Prostate gland (tissue), 2 donors: ENCODE results near the gene FLT1. TPM values are rescaled to one million over a fixed set of nuclear protein-coding genes. Genes with fewer than 3 reads are reported as not detected.
A peak's percentile ranks its signal among the peaks of the same experiment; 100 is the strongest.

ENCODE experiments used
- DNase-seq: peaks from one replicate; pipeline ENCODE4 v3.0.0-alpha.2; 2019; ENCODE audit warnings: low spot score
- H3K27ac ChIP-seq, 2 donors: fragments of 200-600 bp; sonication (generic); 2 replicates each; pipeline ENCODE4 v1.5.1; 2017 to 2019
- H3K27me3 ChIP-seq: fragments of 200-600 bp; sonication (generic); replicated peaks from 2 replicates; pipeline ENCODE4 v1.5.1; 2019; ENCODE audit not compliant: insufficient read depth
- H3K36me3 ChIP-seq, 2 donors: fragments of 200-600 bp; sonication (generic); 1 replicate in 1 of 2; 2 replicates in 1 of 2; pipeline versions ENCODE4 v1.5.1 to v1.8.1; 2017 to 2019
- H3K4me1 ChIP-seq: fragments of 200-600 bp; sonication (generic); replicated peaks from 2 replicates; pipeline ENCODE4 v1.5.1; 2019
- H3K4me3 ChIP-seq, 2 donors: fragments of 200-600 bp; sonication (generic); 2 replicates each; pipeline ENCODE4 v1.5.1; 2017 to 2019
- H3K9me3 ChIP-seq: fragments of 200-600 bp; sonication (generic); 2 replicates; pipeline ENCODE4 v1.5.1; 2017
- CTCF ChIP-seq, 4 experiments: fragments of 200-600 bp in 2 of 4; fragments of 450-650 bp in 2 of 4; sonication (generic) in 2 of 4; IDR thresholded peaks; 1 replicate in 3 of 4; 2 replicates in 1 of 4; pipeline ENCODE4 v1.5.1; 2016 to 2019; ENCODE audit warnings: antibody characterized with exemption in 4 of 4, mild to moderate bottlenecking in 2 of 4, moderate library complexity in 2 of 4
- POLR2A ChIP-seq: fragments of 450-650 bp; IDR thresholded peaks from one replicate; pipeline ENCODE4 v1.6.1; 2016; ENCODE audit warnings: antibody characterized with exemption, mild to moderate bottlenecking
- POLR2AphosphoS5 ChIP-seq: sonication (generic); formaldehyde crosslinking; IDR thresholded peaks from one replicate; pipeline ENCODE4 v1.6.1; 2017; ENCODE audit warnings: antibody characterized with exemption
- WGBS: methylation state at CpG from one replicate; pipeline ENCODE4 v1.1.5; 2018; 5-methylcytosine and 5-hydroxymethylcytosine counted together
- intact Hi-C: fragments of 100-400 bp; cut with DNase I; formaldehyde crosslinking; loops from one replicate; pipeline ENCODE4 v1.14.2; 2022
- total RNA-seq, 2 donors: library from RNA; depleted of rRNA; stranded (reverse); fragments of >200 nt; gene quantifications; one replicate each; pipeline ENCODE4 v1.1.0, GENCODE V29; 2016

Gene FLT1
- total RNA-seq, 2 donors from 2014 or later: 9.1 to 27.0 TPM

GRCh38 chr13:28534801-28535200 lies 39.9 kb upstream of the FLT1 start:
- intact Hi-C loops: no loop called here
- no peaks in the 10 kb centered on the region for H3K9me3 ChIP-seq
- H3K27me3 ChIP-seq: peaks cover 11% of the 10 kb centered on the region
- no peak overlapping the region for H3K27ac ChIP-seq
- DNase-seq: no peak
- WGBS: 89% methylated on average over 5 of the region's 5 CpGs
- TF ChIP-seq POLR2AphosphoS5 (no peak), CTCF (IDR thresholded peaks at IDR 0.05) (no peak), POLR2A (no peak)
- H3K36me3 ChIP-seq: no peaks in the 10 kb centered on the region
- H3K4me3 ChIP-seq: no peak overlapping the region
- no peaks in the 10 kb centered on the region for H3K4me1 ChIP-seq

GRCh38 chr13:28534210-28534609 lies 39.3 kb upstream of the FLT1 start:
- 72% methylated on average over 5 of the region's 5 CpGs for WGBS
- H3K9me3 ChIP-seq: no peaks in the 10 kb centered on the region
- TF ChIP-seq POLR2A (no peak), CTCF (IDR thresholded peaks at IDR 0.05) (no peak), POLR2AphosphoS5 (no peak)
- intact Hi-C loops: no loop called here
- H3K4me3 ChIP-seq: no peak overlapping the region
- H3K4me1 ChIP-seq: no peaks in the 10 kb centered on the region
- DNase-seq: no peak
- H3K27me3 ChIP-seq: peaks cover 10% of the 10 kb centered on the region
- H3K36me3 ChIP-seq: no peaks in the 10 kb centered on the region
- H3K27ac ChIP-seq: no peak overlapping the region

GRCh38 chr13:28533441-28534166 lies 38.7 kb upstream of the FLT1 start:
- Histone ChIP-seq H3K4me1 (no peaks in the 10 kb centered on the region), H3K36me3 (no peaks in the 10 kb centered on the region), H3K27me3 (peaks cover 10% of the 10 kb centered on the region), H3K9me3 (no peaks in the 10 kb centered on the region), H3K4me3 (no peak overlapping the region), H3K27ac (no peak overlapping the region)
- DNase-seq: no peak
- no peak for TF ChIP-seq POLR2A
- TF ChIP-seq CTCF (IDR thresholded peaks at IDR 0.05): no peak
- no peak for TF ChIP-seq POLR2AphosphoS5
- intact Hi-C loops: no loop called here
- WGBS: 93% methylated on average over 7 of the region's 7 CpGs

- Histone ChIP-seq H3K36me3 (no peaks in the 10 kb centered on the region), H3K9me3 (no peaks in the 10 kb centered on the region), H3K4me1 (no peaks in the 10 kb centered on the region), H3K4me3 (no peak overlapping the region), H3K27me3 (peaks cover 10% of the 10 kb centered on the region), H3K27ac (peak overlapping the region in 1 of 2 donors; percentile 38)
- no peak for DNase-seq
- intact Hi-C loops: no loop called here
- TF ChIP-seq POLR2AphosphoS5 (no peak), POLR2A (no peak), CTCF (IDR thresholded peaks at IDR 0.05) (no peak)
- 27% methylated on average over 10 of the region's 10 CpGs for WGBS
Measured at GRCh38 chr13:28533125-28533436, 38.2 kb upstream of the FLT1 start.

GRCh38 chr13:28532388-28533124 lies 37.6 kb upstream of the FLT1 start:
- no peak for DNase-seq
- peak overlapping the region in 1 of 2 donors; percentile 38 for H3K27ac ChIP-seq
- intact Hi-C loops: no loop called here
- H3K4me3 ChIP-seq: peak overlapping the region; percentile 16 to 30
- WGBS: 3% methylated on average over 79 of the region's 96 CpGs
- TF ChIP-seq POLR2A (no peak), CTCF (IDR thresholded peaks at IDR 0.05) (no peak), POLR2AphosphoS5 (no peak)
- H3K36me3 ChIP-seq: no peaks in the 10 kb centered on the region
- peaks cover 10% of the 10 kb centered on the region for H3K27me3 ChIP-seq
- no peaks in the 10 kb centered on the region for H3K9me3 ChIP-seq
- H3K4me1 ChIP-seq: no peaks in the 10 kb centered on the region
